K562 (cell line): Measurements from ENCODE around the gene AFAP1. TPM values are rescaled to one million over a fixed set of nuclear protein-coding genes. Genes with fewer than 3 reads are reported as not detected.

Source experiments
- ATAC-seq: fragments of 200-7000 bp; cut with Tn5 transposase; 3 replicates; pipeline ENCODE4 v1.9.1; 2020; ENCODE audit warnings: moderate library complexity
- BruUV-seq: library from RNA; stranded (reverse); fragments of 400-500 nt; replicated peaks from 2 replicates; lab custom pipeline; 2021; lab: Mats Ljungman, UMichigan
- CTCF ChIA-PET: fragments of 300-600 bp; formaldehyde crosslinking; extraction: SDS; loops from one replicate; lab custom pipeline; 2021; ENCODE audit warnings: low intra/inter-chr PET ratio; lab: Yijun Ruan, JAX
- POLR2A ChIA-PET: fragments of 300-600, 350-650 bp; sonication (Branson Sonifier 250); formaldehyde crosslinking; extraction: SDS; loops from one replicate; lab custom pipeline; 2021; ENCODE audit warnings: antibody characterized with exemption, inconsistent platforms; lab: Yijun Ruan, JAX
- DNase-seq, 4 experiments: peaks; one replicate each; pipeline versions ENCODE4 v3.0.0 to v3.0.0-alpha.2; 2011 to 2018; ENCODE audit warnings: low spot score in 3 of 4, mixed read lengths in 3 of 4; ENCODE audit errors: extremely low read depth in 1 of 4
- FAIRE-seq: peaks from 2 replicates; lab custom pipeline; 2011; peaks lifted over from hg19 to GRCh38; lab: Jason Lieb, UNC
- H2AFZ ChIP-seq: 2 replicates; pipeline ENCODE4 v1.6.0; 2011; ENCODE audit warnings: low read depth, low read length, control low read depth, inconsistent platforms
- H3K27ac ChIP-seq: fragments of 200-600 bp; 3 replicates; pipeline ENCODE4 v1.8.0; 2011; ENCODE audit warnings: low read depth, mild to moderate bottlenecking, control low read depth, inconsistent platforms, low read length, moderate library complexity, mixed read lengths; ENCODE audit errors: extremely low read depth
- H3K27me3 ChIP-seq, 2 experiments: fragments of 300-600 bp in 1 of 2; 2 replicates in 1 of 2; 3 replicates in 1 of 2; pipeline versions ENCODE4 v1.6.0 to v1.8.0; 2011; ENCODE audit warnings: inconsistent platforms in 2 of 2, low read length in 2 of 2, mild to moderate bottlenecking in 1 of 2, mixed read lengths in 1 of 2, moderate library complexity in 1 of 2; ENCODE audit not compliant: control insufficient read depth in 2 of 2, insufficient read depth in 2 of 2
- H3K36me3 ChIP-seq: fragments of 300-600 bp; 3 replicates; pipeline ENCODE4 v1.8.0; 2011; ENCODE audit warnings: mild to moderate bottlenecking, low read length, inconsistent platforms; ENCODE audit not compliant: control insufficient read depth, insufficient read depth
- H3K4me1 ChIP-seq, 2 experiments: fragments of 200-600 bp in 1 of 2; replicated peaks in 1 of 2; 2 replicates in 1 of 2; 3 replicates in 1 of 2; pipeline versions ENCODE4 v1.5.1 to v1.8.0; 2011; ENCODE audit warnings: inconsistent platforms in 2 of 2, low read length in 2 of 2, mild to moderate bottlenecking in 1 of 2, mixed read lengths in 1 of 2, moderate library complexity in 1 of 2; ENCODE audit not compliant: control insufficient read depth in 2 of 2, insufficient read depth in 2 of 2
- H3K4me2 ChIP-seq: 2 replicates; pipeline ENCODE4 v1.6.1; 2011; ENCODE audit warnings: low read length, control low read depth, inconsistent platforms, mixed read lengths; ENCODE audit not compliant: insufficient read depth
- H3K4me3 ChIP-seq: fragments of 200-600 bp; sonication (generic), shearing (Covaris generic); 2 replicates; pipeline ENCODE4 v1.5.1; 2016; ENCODE audit warnings: control low read depth, inconsistent platforms
- H3K79me2 ChIP-seq: fragments of 200-600 bp; 3 replicates; pipeline ENCODE4 v1.8.0; 2011; ENCODE audit warnings: low read length, inconsistent platforms; ENCODE audit not compliant: control insufficient read depth, insufficient read depth
- H3K9ac ChIP-seq, 2 experiments: 2 replicates each; pipeline versions ENCODE4 v1.6.0 to v1.6.1; 2011; ENCODE audit warnings: low read depth in 2 of 2, low read length in 2 of 2, control low read depth in 1 of 2, inconsistent platforms in 1 of 2, mild to moderate bottlenecking in 1 of 2, mixed read lengths in 1 of 2; ENCODE audit not compliant: insufficient read depth in 1 of 2
- H3K9me1 ChIP-seq: one replicate; pipeline ENCODE4 v1.6.0; 2011; ENCODE audit warnings: inconsistent platforms, mild to moderate bottlenecking, low read length, moderate library complexity; ENCODE audit not compliant: control insufficient read depth, insufficient read depth
- H3K9me3 ChIP-seq: replicated peaks from 2 replicates; pipeline ENCODE4 v1.5.1; 2011; ENCODE audit warnings: low read depth, low read length, inconsistent platforms; ENCODE audit not compliant: control insufficient read depth, insufficient read depth
- H4K20me1 ChIP-seq: replicated peaks from 2 replicates; pipeline ENCODE4 v1.6.1; 2011; ENCODE audit warnings: low read length, inconsistent platforms, mixed read lengths; ENCODE audit not compliant: control insufficient read depth, insufficient read depth
- RFX5 ChIP-seq: IDR thresholded peaks from 2 replicates; pipeline ENCODE4 v1.6.1; 2011; ENCODE audit warnings: low read depth, mild to moderate bottlenecking, improper control_type of control experiment, low read length
- YY1 ChIP-seq, 3 experiments: IDR thresholded peaks; 2 replicates each; pipeline ENCODE4 v1.6.1; 2011; ENCODE audit warnings: low read length in 2 of 3, mild to moderate bottlenecking in 2 of 3, moderate library complexity in 2 of 3, borderline replicate concordance in 1 of 3, control low read depth in 1 of 3, low read depth in 1 of 3; ENCODE audit not compliant: insufficient read depth in 3 of 3, insufficient replicate concordance in 2 of 3, control insufficient read depth in 1 of 3, insufficient read length in 1 of 3; ENCODE audit errors: extremely low read depth in 1 of 3
- ZFP36 ChIP-seq: fragments of 150-350 bp; IDR thresholded peaks from 2 replicates; pipeline ENCODE4 v1.6.1; 2018; ENCODE audit warnings: low read length, low read depth; ENCODE audit not compliant: partially characterized antibody
- ZNF263 ChIP-seq: sonication (generic); formaldehyde crosslinking; IDR thresholded peaks from 2 replicates; pipeline ENCODE4 v1.8.0; 2022; ENCODE audit warnings: mild to moderate bottlenecking, missing genetic modification reagents, borderline replicate concordance
- WGBS: fragments of 100-300 bp; shearing (Covaris generic); methylation state at CpG from one replicate; pipeline ENCODE4 v1.1.6; 2016; ENCODE audit warnings: low coverage, mixed read lengths; ENCODE audit not compliant: insufficient coverage; ENCODE audit errors: missing lambda C conversion rate; 5-methylcytosine and 5-hydroxymethylcytosine counted together
- in situ Hi-C: fragments of 300-500 bp; cut with MboI; formaldehyde crosslinking; loops from 4 replicates; pipeline ENCODE4 v1.15.0; 2018; ENCODE audit warnings: inconsistent platforms, mixed read lengths
- intact Hi-C: fragments of 100-400 bp; cut with micrococcal nuclease; formaldehyde crosslinking; loops from 2 replicates; pipeline ENCODE4 v1.14.2; 2022
- polyA plus RNA-seq, 8 experiments: library from polyadenylated mRNA; depleted of rRNA in 4 of 8; stranded (reverse) in 5 of 8; unstranded in 3 of 8; fragments of >200 nt; fragmentation: Nextera tagmentation in 2 of 8; fragmentation: Illumina TruSeq in 1 of 8; extraction: Ambion mirVana in 2 of 8; extraction: Trizol in 1 of 8; gene quantifications; 2 replicates each; pipeline versions ENCODE4 v1.2.1 to v1.2.3, GENCODE V29; 2011 to 2014; ENCODE audit warnings: inconsistent platforms in 1 of 8, missing spikeins in 1 of 8
- total RNA-seq, 7 experiments: library from RNA; depleted of rRNA in 6 of 7; stranded (reverse); fragments of >200 nt in 6 of 7; fragmentation: Illumina TruSeq in 2 of 7; extraction: Trizol in 2 of 7; gene quantifications; 2 replicates each; pipeline versions ENCODE4 v1.2.1 to v1.2.3, GENCODE V29; 2011 to 2021; ENCODE audit warnings: low replicate concordance in 1 of 7

AFAP1 gene
- total and polyA plus RNA-seq, 9 of the 15 experiments (the other 6 are each of a cell fraction or from before 2014, with no cell fraction given): 0.07 to 0.42 (median 0.12) TPM; not detected in 1

GRCh38 chr4:7737752-7738457 lies 201.8 kb downstream of the AFAP1 start:
- no peaks in the 10 kb centered on the region for H4K20me1 ChIP-seq
- H3K27ac ChIP-seq: no peak overlapping the region
- no peaks in the 10 kb centered on the region for H3K79me2 ChIP-seq
- peaks cover 0 to 12% of the 10 kb centered on the region in 2 experiments; a peak in 1 of 5 replicates for H3K4me1 ChIP-seq
- peaks cover 3% of the 10 kb centered on the region; the same call in 1 of the 2 replicates for H3K9me3 ChIP-seq
- TF ChIP-seq YY1 (IDR thresholded peaks at IDR 0.05; ENCODE audit: borderline replicate concordance in 1 of 3, control insufficient read depth in 1 of 3, extremely low read depth in 1 of 3, insufficient read depth in 3 of 3, insufficient read length in 1 of 3, insufficient replicate concordance in 2 of 3, low read depth in 1 of 3, low read length in 2 of 3): peak in 2 of 3 experiments; percentile 23 to 71
- no peak for TF ChIP-seq RFX5
- no peak overlapping the region for H3K4me3 ChIP-seq
- peaks cover 10 to 64% of the 10 kb centered on the region in 2 experiments; a peak in 3 of 5 replicates for H3K27me3 ChIP-seq
- ChIA-PET POLR2A (no interaction called here), CTCF (no interaction called here)
- H3K9me1 ChIP-seq: no peaks in the 10 kb centered on the region
- no TSS peak for BruUV-seq
- FAIRE-seq (no peak), ATAC-seq (peak; percentile 46), DNase-seq (no peak)
- no peak overlapping the region for H3K9ac ChIP-seq
- intact Hi-C loops: no loop called here
- H3K4me2 ChIP-seq: no peak overlapping the region
- no peaks in the 10 kb centered on the region for H3K36me3 ChIP-seq
- in situ Hi-C loops: no loop called here
- H2AFZ ChIP-seq: no peak overlapping the region
- WGBS: 8% methylated on average over 19 of the region's 19 CpGs

GRCh38 chr4:7737268-7737645 lies 202.4 kb downstream of the AFAP1 start:
- DNase-seq (no peak), ATAC-seq (no peak), FAIRE-seq (no peak)
- Histone ChIP-seq H3K9ac (no peak overlapping the region), H3K4me1 (peaks cover 0 to 12% of the 10 kb centered on the region in 2 experiments; a peak in 1 of 5 replicates), H3K27ac (no peak overlapping the region), H3K9me1 (no peaks in the 10 kb centered on the region), H3K79me2 (no peaks in the 10 kb centered on the region), H2AFZ (no peak overlapping the region), H3K4me3 (no peak overlapping the region), H3K9me3 (peaks cover 3% of the 10 kb centered on the region; the same call in 1 of the 2 replicates), H3K36me3 (no peaks in the 10 kb centered on the region), H3K27me3 (peaks cover 11 to 69% of the 10 kb centered on the region in 2 experiments; a peak in 3 of 5 replicates), H3K4me2 (no peak overlapping the region), H4K20me1 (0 out of 2 replicates have a peak, but pooled peaks cover 5% of the 10 kb centered on the region)
- in situ Hi-C loops: no loop called here
- no TSS peak for BruUV-seq
- intact Hi-C loops: no loop called here
- ChIA-PET CTCF (no interaction called here), POLR2A (no interaction called here)
- under 1% methylated on average over 13 of the region's 14 CpGs for WGBS
- TF ChIP-seq ZNF263 (CRISPR knock-in tag) (0 out of 2 replicates have a peak, but pooled peaks have one; percentile 29), ZFP36 (no peak)
